Measurements from ENCODE around the gene CRCP.
A peak's percentile ranks its signal among the peaks of the same experiment; 100 is the strongest.
"Not testable (repeated sequence)": the region's sequence is repeated elsewhere in the genome, so short reads cannot be mapped to it uniquely, and the experiment has no call there.

Gene CRCP

GRCh38 chr7:66145400-66146104, 30.9 kb downstream of the CRCP start:
- no peak for DNase-seq (ENCODE audit: low read depth)
- H3K4me3 ChIP-seq (ENCODE audit: low read depth, low read length): no peak overlapping the region
- TF ChIP-seq MYC (IDR thresholded peaks at IDR 0.05; ENCODE audit: low read depth, low read length) (no peak), MAX (IDR thresholded peaks at IDR 0.05; ENCODE audit: low read depth, low read length) (no peak), POLR2A (IDR thresholded peaks at IDR 0.05; ENCODE audit: extremely low read depth, insufficient read length) (no peak), CTCF (IDR thresholded peaks at IDR 0.05; ENCODE audit: low read depth, low read length) (no peak)

GRCh38 chr7:66146701-66147100, 32.1 kb downstream of the CRCP start:
- H3K4me3 ChIP-seq (ENCODE audit: low read depth, low read length): no peak overlapping the region
- DNase-seq (ENCODE audit: low read depth): no peak
- TF ChIP-seq MAX (IDR thresholded peaks at IDR 0.05; ENCODE audit: low read depth, low read length) (no peak), CTCF (IDR thresholded peaks at IDR 0.05; ENCODE audit: low read depth, low read length) (no peak), MYC (IDR thresholded peaks at IDR 0.05; ENCODE audit: low read depth, low read length) (no peak), POLR2A (IDR thresholded peaks at IDR 0.05; ENCODE audit: extremely low read depth, insufficient read length) (no peak)

- DNase-seq (ENCODE audit: low read depth): not testable (repeated sequence)
Measured at GRCh38 chr7:66147657-66148056, 33.0 kb downstream of the CRCP start.

GRCh38 chr7:66150471-66150870, 35.8 kb downstream of the CRCP start:
- TF ChIP-seq POLR2A (IDR thresholded peaks at IDR 0.05; ENCODE audit: extremely low read depth, insufficient read length) (no peak), MAX (IDR thresholded peaks at IDR 0.05; ENCODE audit: low read depth, low read length) (no peak), MYC (IDR thresholded peaks at IDR 0.05; ENCODE audit: low read depth, low read length) (no peak), CTCF (IDR thresholded peaks at IDR 0.05; ENCODE audit: low read depth, low read length) (no peak)
- peak; percentile 31 for DNase-seq (ENCODE audit: low read depth)
- no peak overlapping the region for H3K4me3 ChIP-seq (ENCODE audit: low read depth, low read length)

More at GRCh38 chr7:66147657-66148056, 33.0 kb downstream of the CRCP start:
- not testable (repeated sequence) for H3K4me3 ChIP-seq (ENCODE audit: low read depth, low read length)

- TF ChIP-seq MAX (IDR thresholded peaks at IDR 0.05; ENCODE audit: low read depth, low read length): no peak
- no peak for TF ChIP-seq MYC (IDR thresholded peaks at IDR 0.05; ENCODE audit: low read depth, low read length)
- TF ChIP-seq POLR2A (IDR thresholded peaks at IDR 0.05; ENCODE audit: extremely low read depth, insufficient read length): no peak
- TF ChIP-seq CTCF (IDR thresholded peaks at IDR 0.05; ENCODE audit: low read depth, low read length): no peak
- DNase-seq (ENCODE audit: low read depth): no peak
Measured at GRCh38 chr7:66152371-66153191, 37.9 kb downstream of the CRCP start.

GRCh38 chr7:66153691-66154090, 39.0 kb downstream of the CRCP start:
- no peak overlapping the region for H3K4me3 ChIP-seq (ENCODE audit: low read depth, low read length)
- no peak for TF ChIP-seq MAX (IDR thresholded peaks at IDR 0.05; ENCODE audit: low read depth, low read length)
- TF ChIP-seq POLR2A (IDR thresholded peaks at IDR 0.05; ENCODE audit: extremely low read depth, insufficient read length): no peak
- TF ChIP-seq MYC (IDR thresholded peaks at IDR 0.05; ENCODE audit: low read depth, low read length): no peak
- no peak for TF ChIP-seq CTCF (IDR thresholded peaks at IDR 0.05; ENCODE audit: low read depth, low read length)
- no peak for DNase-seq (ENCODE audit: low read depth)

More at GRCh38 chr7:66152371-66153191, 37.9 kb downstream of the CRCP start:
- no peak overlapping the region for H3K4me3 ChIP-seq (ENCODE audit: low read depth, low read length)

GRCh38 chr7:66156035-66156434, 41.4 kb downstream of the CRCP start:
- H3K4me3 ChIP-seq (ENCODE audit: low read depth, low read length); DNase-seq (ENCODE audit: low read depth): not testable (repeated sequence)

All from NB4 (cell line).